HG03442 (cell line): ENCODE measurements around the gene CTXN3.
"Not testable (repeated sequence)": the region's sequence is repeated elsewhere in the genome, so short reads cannot be mapped to it uniquely, and the experiment has no call there.

Source experiments
- ATAC-seq: cut with Tn5 transposase; IDR thresholded peaks from one replicate; pipeline ENCODE4 v1.9.1; 2021; ENCODE audit warnings: mild to moderate bottlenecking, moderate library complexity; ENCODE audit not compliant: unreplicated experiment

The CTXN3 gene

GRCh38 chr5:127650022-127650421 lies 1.1 kb downstream of the CTXN3 start:
- ATAC-seq: no peak

DNA sequence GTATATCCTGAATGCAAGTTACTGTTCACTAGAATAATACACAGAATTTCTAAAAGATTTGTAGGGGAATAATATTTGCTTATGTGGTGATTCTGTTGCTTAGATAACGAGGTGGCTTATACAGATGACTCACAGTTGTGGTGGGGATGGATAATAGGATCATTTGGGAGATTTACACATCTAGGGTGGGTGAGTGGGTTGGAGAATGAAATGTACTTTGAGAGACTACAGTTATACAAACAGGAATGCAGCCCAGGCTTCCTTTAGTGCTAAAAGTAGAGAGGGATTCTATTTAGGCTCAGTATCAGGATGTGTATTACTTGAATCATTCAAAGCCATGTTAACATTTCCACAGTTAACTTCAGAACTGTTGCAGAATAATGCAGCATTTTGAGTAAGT lies 1.8 kb downstream of the CTXN3 start:
- no peak for ATAC-seq

DNA sequence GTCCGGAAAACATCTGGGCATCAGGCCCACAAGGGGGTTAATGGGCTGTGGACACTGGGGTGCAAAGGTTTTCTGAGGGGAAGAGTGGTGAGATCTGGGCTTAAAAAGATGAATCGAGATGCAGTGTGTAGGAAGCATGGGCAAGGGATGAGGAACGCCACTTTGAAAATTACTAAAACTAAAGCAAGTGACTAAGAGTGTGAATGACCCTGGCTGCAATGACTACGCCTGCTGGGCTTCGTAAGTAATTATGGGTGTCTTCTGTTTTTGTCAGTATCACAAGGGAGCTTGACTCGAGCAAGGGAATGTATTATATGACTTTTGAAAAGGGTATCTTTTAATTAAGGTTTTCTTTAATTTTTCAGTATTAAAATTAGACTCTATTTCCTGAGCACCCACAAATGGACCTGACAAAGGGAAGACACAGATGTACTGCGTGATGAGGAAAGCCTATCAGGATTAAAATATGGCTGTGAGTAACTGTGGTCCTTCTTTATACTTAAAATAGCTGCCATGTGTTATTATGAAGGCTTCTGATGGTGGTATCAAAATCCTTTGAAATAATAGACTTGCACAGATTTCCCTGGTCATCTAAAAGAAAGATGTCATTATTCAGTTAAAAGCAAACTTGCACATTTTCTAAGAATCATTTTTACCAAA lies 4.2 kb downstream of the CTXN3 start:
- ATAC-seq: no peak

- ATAC-seq: no peak
Observed at GRCh38 chr5:127656825-127657224, 7.9 kb downstream of the CTXN3 start.

- ATAC-seq: no peak
Observed at GRCh38 chr5:127660047-127660733, 11.3 kb downstream of the CTXN3 start.

DNA sequence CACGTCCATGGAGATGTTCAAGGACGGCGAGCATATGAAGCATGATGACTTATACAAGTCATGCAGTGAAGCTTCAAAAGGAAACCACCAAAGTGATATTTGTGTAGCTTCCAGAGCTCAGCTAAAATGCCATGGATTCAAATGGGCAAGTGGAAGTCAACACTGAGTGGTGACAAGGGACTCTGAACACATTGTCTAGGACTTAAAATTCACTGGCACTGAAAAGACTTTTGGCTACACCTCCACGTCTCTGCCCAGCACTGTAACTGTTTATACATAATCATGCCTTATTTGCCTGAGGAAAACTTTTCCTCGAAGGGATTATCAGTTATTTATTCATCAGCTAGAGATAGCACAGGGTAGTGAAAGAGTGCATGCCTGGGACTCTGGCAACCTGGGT lies 15.2 kb downstream of the CTXN3 start:
- ATAC-seq: no peak

DNA sequence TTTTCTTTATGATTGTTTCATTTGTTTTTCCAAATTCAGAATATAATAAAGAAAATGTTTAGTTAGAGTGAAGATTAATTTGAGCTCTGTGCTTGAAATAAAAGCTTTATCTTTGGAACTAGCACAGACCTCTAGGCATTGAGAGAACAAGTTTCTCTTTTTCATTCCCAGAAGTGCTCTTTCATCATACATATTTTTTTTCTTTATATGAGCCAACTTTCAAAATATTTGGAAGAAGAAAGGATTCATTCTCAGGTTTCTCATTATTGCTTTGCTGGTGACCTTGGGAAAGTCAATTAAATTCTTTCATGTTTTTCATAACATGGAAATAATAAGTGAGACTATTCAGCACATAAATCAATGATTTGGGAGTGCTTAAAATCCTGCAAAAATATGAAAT lies 16.8 kb downstream of the CTXN3 start:
- ATAC-seq: no peak

DNA sequence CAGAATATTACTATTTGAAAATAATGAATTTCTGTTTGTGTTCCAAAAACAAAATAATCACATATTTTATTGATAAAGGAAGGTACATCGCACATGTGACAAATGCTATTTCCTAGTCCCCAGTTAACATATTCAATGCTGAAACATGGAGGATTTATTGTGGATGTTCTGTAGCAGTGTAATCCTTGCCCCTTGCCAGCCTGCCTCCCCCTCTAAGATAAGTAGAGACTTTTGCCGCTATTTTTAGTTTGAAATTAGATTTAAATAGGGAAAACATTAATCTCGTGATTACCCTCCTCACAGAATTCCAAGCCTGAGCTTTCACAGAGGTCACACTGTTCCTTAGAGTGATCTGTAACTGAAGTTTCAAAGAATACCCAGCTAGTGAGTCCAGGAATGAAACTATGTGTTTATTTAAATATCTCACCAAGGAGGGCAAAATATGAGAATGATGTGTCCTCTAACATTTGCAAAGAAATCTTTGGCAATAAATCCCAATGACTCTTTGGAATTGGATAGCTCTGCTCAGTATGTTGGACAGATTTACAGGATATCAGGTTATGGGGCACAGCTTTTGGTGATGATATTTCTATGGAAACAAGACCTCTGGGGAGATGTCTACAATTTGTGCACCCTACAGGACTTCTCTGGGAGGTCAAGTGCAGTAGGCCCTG lies 17.3 kb downstream of the CTXN3 start:
- no peak for ATAC-seq

DNA sequence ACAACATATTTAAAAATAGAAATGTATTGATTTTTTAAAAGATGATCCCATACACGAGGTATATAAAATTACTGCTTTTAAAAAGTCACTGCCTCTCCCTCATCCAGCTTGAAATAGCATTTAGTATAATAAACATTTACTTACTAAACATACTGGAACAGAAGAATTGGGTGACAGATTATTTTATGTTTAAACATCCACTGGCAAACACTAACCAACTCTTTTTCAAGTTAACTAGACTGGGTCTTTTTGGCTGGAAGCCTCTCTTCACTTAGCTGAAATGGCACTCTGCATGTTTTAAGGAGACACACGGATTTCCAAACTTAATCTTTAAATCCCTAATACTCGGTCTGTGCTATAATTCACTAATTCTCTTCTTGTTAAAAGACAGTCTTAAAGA lies 19.0 kb downstream of the CTXN3 start:
- no peak for ATAC-seq

- no peak for ATAC-seq
Observed at GRCh38 chr5:127671218-127671617, 22.3 kb downstream of the CTXN3 start.

GRCh38 chr5:127673117-127673800 lies 24.4 kb downstream of the CTXN3 start:
- no peak for ATAC-seq

GRCh38 chr5:127676951-127677350 lies 28.1 kb downstream of the CTXN3 start:
- not testable (repeated sequence) for ATAC-seq

GRCh38 chr5:127679691-127680330 lies 30.9 kb downstream of the CTXN3 start:
- not testable (repeated sequence) for ATAC-seq

- ATAC-seq: no peak
Observed at GRCh38 chr5:127680595-127680994, 31.7 kb downstream of the CTXN3 start.

DNA sequence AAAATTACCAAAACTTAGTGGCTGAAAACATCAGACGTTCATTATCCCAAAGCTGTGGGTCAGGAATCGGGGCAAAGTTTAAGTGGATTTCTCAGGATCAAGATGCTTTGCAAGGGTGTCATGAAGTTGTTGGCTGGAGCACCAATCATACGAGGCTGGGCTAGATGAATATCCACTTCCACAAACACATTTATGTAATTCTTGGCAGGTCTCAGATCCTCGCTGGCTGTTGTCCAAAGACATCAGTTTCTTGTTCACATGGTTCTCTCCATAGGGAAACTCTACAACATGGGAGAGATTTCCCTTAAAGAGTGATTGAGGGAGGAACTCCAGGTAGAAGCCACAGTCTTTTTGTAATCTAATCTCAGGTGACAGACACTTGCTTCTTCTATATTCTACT lies 34.1 kb downstream of the CTXN3 start:
- no peak for ATAC-seq

DNA sequence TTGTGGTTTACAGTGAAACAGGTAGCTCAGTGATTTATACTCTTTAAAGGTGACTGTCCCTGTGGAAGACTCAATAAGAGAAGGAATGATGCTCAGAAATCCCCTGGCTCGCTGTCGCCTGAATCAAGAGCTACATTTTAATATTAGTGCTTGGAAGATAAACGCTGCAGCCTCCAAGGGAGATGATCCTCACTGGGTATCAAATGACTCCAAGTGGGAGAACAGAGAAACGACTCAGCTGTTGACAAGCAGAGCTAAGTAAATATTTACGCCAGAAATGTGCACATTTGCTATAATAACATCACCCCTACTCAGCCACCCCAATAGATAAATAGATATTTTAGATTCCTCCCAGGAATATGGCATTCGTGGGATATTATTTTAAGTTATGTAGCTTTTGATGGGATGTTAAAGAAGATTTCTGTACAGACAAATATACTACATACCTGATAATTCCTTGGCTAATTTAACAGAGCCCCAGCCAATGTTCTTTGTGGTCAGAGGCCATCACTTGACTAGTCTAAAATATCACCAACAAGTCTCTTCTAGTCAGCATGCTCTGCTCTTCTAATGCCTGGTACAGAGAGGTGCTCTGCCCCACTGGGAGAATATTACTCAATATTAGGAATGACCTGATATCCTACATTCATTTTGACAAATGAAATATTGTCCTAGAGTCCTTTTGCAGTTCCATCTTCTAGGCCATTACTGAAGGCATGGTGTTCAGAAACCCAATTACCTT lies 36.0 kb downstream of the CTXN3 start:
- no peak for ATAC-seq

GRCh38 chr5:127685662-127686061 lies 36.8 kb downstream of the CTXN3 start:
- no peak for ATAC-seq

DNA sequence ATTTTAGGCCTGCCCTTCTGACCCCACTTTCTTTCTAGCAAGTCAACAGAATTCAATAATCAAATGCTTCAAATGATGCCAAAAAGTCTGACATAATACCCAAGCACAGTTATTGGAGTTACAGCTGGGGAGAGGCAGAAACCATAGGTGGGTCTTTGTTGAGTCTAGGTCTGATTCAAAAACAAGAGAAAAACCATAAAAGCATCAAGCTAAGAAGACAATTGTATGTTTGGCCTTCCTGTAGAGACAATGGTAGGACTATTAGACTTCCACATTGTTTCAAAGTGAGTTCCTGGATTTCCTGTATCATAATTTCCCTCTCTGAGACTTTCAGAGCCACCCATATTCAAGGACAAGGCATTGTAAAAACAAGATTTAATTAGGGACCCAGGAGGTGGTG lies 37.5 kb downstream of the CTXN3 start:
- ATAC-seq: no peak

DNA sequence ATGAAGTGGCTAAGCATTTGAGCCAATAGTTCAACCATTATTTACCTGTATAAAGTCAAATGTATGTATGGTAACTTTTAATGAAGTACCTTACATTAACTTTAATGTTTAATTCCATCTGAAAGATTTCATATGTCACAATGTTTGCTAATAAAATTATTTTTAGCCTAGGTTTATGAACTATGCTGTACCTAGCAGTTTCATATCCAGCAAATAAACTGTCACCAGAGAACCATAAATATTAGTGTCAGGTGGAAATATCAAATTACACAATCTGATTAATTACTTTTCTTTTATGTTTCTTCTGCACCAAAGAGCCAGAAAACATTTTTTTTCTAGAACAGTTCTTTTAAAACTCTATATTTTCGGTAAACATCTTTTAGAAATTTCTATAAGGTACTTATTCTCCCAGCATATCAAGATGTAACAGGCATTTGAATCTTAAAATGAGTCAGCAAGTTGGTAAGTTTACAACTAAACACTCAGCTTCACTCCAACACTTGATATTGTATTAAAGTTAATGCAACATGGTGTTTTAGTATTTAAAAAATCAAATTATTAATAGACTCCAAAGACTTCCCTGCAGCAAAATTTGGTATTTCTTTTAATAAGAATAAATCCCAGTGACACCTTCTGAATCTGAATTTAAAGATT lies 45.8 kb downstream of the CTXN3 start:
- ATAC-seq: no peak

- ATAC-seq: no peak
Observed at GRCh38 chr5:127695346-127695745, 46.5 kb downstream of the CTXN3 start.
